G401 (cell line): Measurements from ENCODE around the gene ZNF784. TPM values are rescaled to one million over a fixed set of nuclear protein-coding genes. Genes with fewer than 3 reads are reported as not detected.

Source experiments
- DNase-seq: peaks from one replicate; pipeline ENCODE4 v3.0.0-alpha.2; 2015; ENCODE audit warnings: low spot score
- in situ Hi-C: cut with HindIII; loops from 2 replicates; pipeline ENCODE4 v1.10.0; 2016; ENCODE audit warnings: low sequenced_read_pairs, mixed read lengths
- total RNA-seq: library from RNA; depleted of rRNA; stranded (reverse); fragments of >200 nt; shearing (Covaris generic); gene quantifications from 2 replicates; pipeline ENCODE4 v1.2.3, GENCODE V29; 2014

ZNF784 gene
- total RNA-seq, 1 experiment from 2014 or later: 6.8 TPM

- in situ Hi-C loops: no loop called here
Measured at GRCh38 chr19:55658846-55659459, 34.6 kb upstream of the ZNF784 start.

GRCh38 chr19:55656988-55657747, 32.8 kb upstream of the ZNF784 start:
- DNase-seq: no peak
- in situ Hi-C loops: no loop called here

More at GRCh38 chr19:55658846-55659459, 34.6 kb upstream of the ZNF784 start:
- no peak for DNase-seq

- in situ Hi-C loops: no loop called here
Measured at GRCh38 chr19:55656552-55656951, 32.2 kb upstream of the ZNF784 start.

GRCh38 chr19:55655648-55656040, 31.3 kb upstream of the ZNF784 start:
- DNase-seq: no peak
- in situ Hi-C loops: no loop called here

More at GRCh38 chr19:55656552-55656951, 32.2 kb upstream of the ZNF784 start:
- no peak for DNase-seq

GRCh38 chr19:55654868-55655647, 30.7 kb upstream of the ZNF784 start, which contains the start of gene U2AF2:
TSS of gene U2AF2 (plus strand) at chr19:55655035. CDS start at chr19:55655105, 70 bp downstream.
- peak; percentile 94 for DNase-seq
- in situ Hi-C loops: no loop called here

GRCh38 chr19:55654323-55654867, 30.0 kb upstream of the ZNF784 start:
- in situ Hi-C loops: no loop called here
- peak; percentile 99 for DNase-seq

GRCh38 chr19:55653651-55654322, 29.4 kb upstream of the ZNF784 start:
- in situ Hi-C loops: no loop called here

GRCh38 chr19:55652311-55653128, 28.2 kb upstream of the ZNF784 start:
- in situ Hi-C loops: no loop called here
- no peak for DNase-seq

More at GRCh38 chr19:55653651-55654322, 29.4 kb upstream of the ZNF784 start:
- DNase-seq: peak; percentile 99

GRCh38 chr19:55651236-55651635, 26.9 kb upstream of the ZNF784 start:
- in situ Hi-C loops: no loop called here
- DNase-seq: no peak

GRCh38 chr19:55650602-55651230, 26.4 kb upstream of the ZNF784 start:
- DNase-seq: no peak
- in situ Hi-C loops: no loop called here

GRCh38 chr19:55650126-55650557, 25.8 kb upstream of the ZNF784 start:
- no peak for DNase-seq
- in situ Hi-C loops: no loop called here

GRCh38 chr19:55649268-55650125, 25.1 kb upstream of the ZNF784 start:
- no peak for DNase-seq
- in situ Hi-C loops: no loop called here

GRCh38 chr19:55648585-55649267, 24.4 kb upstream of the ZNF784 start:
- DNase-seq: no peak
- in situ Hi-C loops: no loop called here

- in situ Hi-C loops: no loop called here
- peak; percentile 81 for DNase-seq
Measured at GRCh38 chr19:55647732-55648584, 23.6 kb upstream of the ZNF784 start, which contains the start of gene CCDC106. TSS of gene CCDC106 (plus strand) at chr19:55648212. CDS start at chr19:55649047, 835 bp downstream.
